ENCODE measurements around the gene STK40.

Gene STK40

GRCh38 chr1:36303244-36303643, 82.5 kb downstream of the STK40 start:
- no peak for TF ChIP-seq POLR2AphosphoS5 (IDR thresholded peaks at IDR 0.05; ENCODE audit: low read depth, low read length)
- TF ChIP-seq PAX5 (IDR thresholded peaks at IDR 0.05; ENCODE audit: insufficient read depth, low read length, severe bottlenecking), result no peak
- no peak for TF ChIP-seq TAF1 (IDR thresholded peaks at IDR 0.05; ENCODE audit: low read depth, low read length)
- TF ChIP-seq SPI1 (IDR thresholded peaks at IDR 0.05; ENCODE audit: low read depth, low read length), result no peak
- no peak for TF ChIP-seq POU2F2 (IDR thresholded peaks at IDR 0.05; ENCODE audit: low read depth, low read length)
- TF ChIP-seq POLR2A (IDR thresholded peaks at IDR 0.05; ENCODE audit: low read depth, low read length), result no peak
- FAIRE-seq, result no peak
- no peak for DNase-seq (ENCODE audit: insufficient read length, low spot score)

DNA sequence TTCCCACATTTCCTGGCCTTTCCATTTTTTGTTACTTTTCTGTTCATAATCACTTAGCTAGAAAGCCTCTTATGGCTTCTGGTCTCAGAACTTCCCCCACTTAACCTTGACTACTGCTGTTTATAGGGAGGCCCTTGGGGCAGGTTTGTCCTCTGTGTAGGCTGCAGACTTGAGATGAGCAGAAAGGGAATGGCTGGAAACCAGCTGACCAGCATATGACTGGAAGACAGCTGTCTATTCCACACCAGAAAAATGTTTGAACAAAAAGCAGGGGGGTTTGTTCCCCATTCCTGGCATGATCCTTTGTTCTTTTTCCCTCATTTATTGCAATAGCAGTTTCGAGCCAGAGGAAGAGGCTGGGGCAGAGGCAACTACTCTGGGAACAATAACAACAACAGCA, 84.5 kb downstream of the STK40 start:
- FAIRE-seq (no peak), DNase-seq (ENCODE audit: insufficient read length, low spot score) (no peak)
- TF ChIP-seq TAF1 (IDR thresholded peaks at IDR 0.05; ENCODE audit: low read depth, low read length), result no peak

DNA sequence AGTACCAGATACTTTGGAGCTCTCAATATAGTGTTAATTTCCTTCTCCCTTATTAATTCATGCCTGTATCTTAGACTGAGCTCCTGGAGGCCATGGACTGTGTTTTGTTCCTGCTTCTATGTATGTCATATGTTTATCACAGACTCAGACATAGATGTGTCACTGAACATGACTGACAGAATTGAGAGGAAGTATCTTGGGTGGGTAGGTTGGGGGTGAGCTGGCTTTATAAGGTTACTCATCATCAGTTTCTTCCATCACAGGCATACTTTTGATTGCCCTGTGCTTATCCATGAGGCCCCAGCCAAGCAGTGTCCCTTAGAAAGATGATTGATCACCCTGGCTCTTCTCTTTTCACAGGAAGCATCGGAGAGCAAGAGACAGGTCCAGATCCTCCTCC, 85.2 kb downstream of the STK40 start:
- no peak for DNase-seq (ENCODE audit: insufficient read length, low spot score)
- FAIRE-seq, result no peak
- TF ChIP-seq PAX5 (IDR thresholded peaks at IDR 0.05; ENCODE audit: insufficient read depth, low read length, severe bottlenecking) (no peak), POU2F2 (IDR thresholded peaks at IDR 0.05; ENCODE audit: low read depth, low read length) (no peak), POLR2AphosphoS5 (IDR thresholded peaks at IDR 0.05; ENCODE audit: low read depth, low read length) (no peak), SPI1 (IDR thresholded peaks at IDR 0.05; ENCODE audit: low read depth, low read length) (no peak), TAF1 (IDR thresholded peaks at IDR 0.05; ENCODE audit: low read depth, low read length) (no peak), POLR2A (IDR thresholded peaks at IDR 0.05; ENCODE audit: low read depth, low read length) (no peak)

- TF ChIP-seq POLR2A (IDR thresholded peaks at IDR 0.05; ENCODE audit: low read depth, low read length) (no peak), SPI1 (IDR thresholded peaks at IDR 0.05; ENCODE audit: low read depth, low read length) (no peak), POU2F2 (IDR thresholded peaks at IDR 0.05; ENCODE audit: low read depth, low read length) (no peak), PAX5 (IDR thresholded peaks at IDR 0.05; ENCODE audit: insufficient read depth, low read length, severe bottlenecking) (no peak), TAF1 (IDR thresholded peaks at IDR 0.05; ENCODE audit: low read depth, low read length) (no peak), POLR2AphosphoS5 (IDR thresholded peaks at IDR 0.05; ENCODE audit: low read depth, low read length) (no peak)
- FAIRE-seq, result no peak
- DNase-seq (ENCODE audit: insufficient read length, low spot score), result no peak
Measured at GRCh38 chr1:36298640-36299039, 87.1 kb downstream of the STK40 start.

GRCh38 chr1:36297062-36297461, 88.7 kb downstream of the STK40 start:
- FAIRE-seq (peak; percentile 43), DNase-seq (ENCODE audit: insufficient read length, low spot score) (no peak)
- TF ChIP-seq SPI1 (IDR thresholded peaks at IDR 0.05; ENCODE audit: low read depth, low read length) (no peak), POLR2A (IDR thresholded peaks at IDR 0.05; ENCODE audit: low read depth, low read length) (no peak), POLR2AphosphoS5 (IDR thresholded peaks at IDR 0.05; ENCODE audit: low read depth, low read length) (no peak), POU2F2 (IDR thresholded peaks at IDR 0.05; ENCODE audit: low read depth, low read length) (no peak), TAF1 (IDR thresholded peaks at IDR 0.05; ENCODE audit: low read depth, low read length) (no peak), PAX5 (IDR thresholded peaks at IDR 0.05; ENCODE audit: insufficient read depth, low read length, severe bottlenecking) (no peak)

DNA sequence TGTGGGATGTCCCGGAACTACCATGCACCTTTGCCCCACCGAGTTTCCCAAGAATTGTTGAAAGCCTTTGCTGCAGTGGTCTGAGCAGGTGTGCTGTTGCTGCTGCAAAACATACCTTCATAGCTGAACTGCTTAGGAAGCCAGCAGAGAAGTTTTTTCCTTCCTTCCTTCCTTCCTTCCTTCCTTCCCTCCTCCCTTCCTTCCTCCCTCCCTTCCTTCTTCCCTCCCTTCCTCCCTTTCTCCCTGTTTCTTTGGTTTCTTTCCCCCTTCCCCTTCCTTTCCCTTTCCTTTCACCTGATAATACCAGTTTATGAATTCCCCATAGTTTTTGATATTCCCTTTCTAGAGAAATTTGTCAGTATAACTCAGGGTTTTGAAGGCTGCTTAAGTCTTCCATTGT, 90.3 kb downstream of the STK40 start:
- TF ChIP-seq TAF1 (IDR thresholded peaks at IDR 0.05; ENCODE audit: low read depth, low read length) (no peak), SPI1 (IDR thresholded peaks at IDR 0.05; ENCODE audit: low read depth, low read length) (no peak), POU2F2 (IDR thresholded peaks at IDR 0.05; ENCODE audit: low read depth, low read length) (no peak), POLR2A (IDR thresholded peaks at IDR 0.05; ENCODE audit: low read depth, low read length) (no peak), PAX5 (IDR thresholded peaks at IDR 0.05; ENCODE audit: insufficient read depth, low read length, severe bottlenecking) (no peak), POLR2AphosphoS5 (IDR thresholded peaks at IDR 0.05; ENCODE audit: low read depth, low read length) (no peak)
- FAIRE-seq, result no peak
- no peak for DNase-seq (ENCODE audit: insufficient read length, low spot score)

Data from GM12891 (cell line).